ENCODE results near the gene SLC6A9. TPM values are rescaled to one million over a fixed set of nuclear protein-coding genes. Genes with fewer than 3 reads are reported as not detected.
A peak's percentile ranks its signal among the peaks of the same experiment; 100 is the strongest.

Gene SLC6A9
- total RNA-seq, 3 donors from 2014 or later: 21.1 to 52.5 (median 38.1) TPM

DNA sequence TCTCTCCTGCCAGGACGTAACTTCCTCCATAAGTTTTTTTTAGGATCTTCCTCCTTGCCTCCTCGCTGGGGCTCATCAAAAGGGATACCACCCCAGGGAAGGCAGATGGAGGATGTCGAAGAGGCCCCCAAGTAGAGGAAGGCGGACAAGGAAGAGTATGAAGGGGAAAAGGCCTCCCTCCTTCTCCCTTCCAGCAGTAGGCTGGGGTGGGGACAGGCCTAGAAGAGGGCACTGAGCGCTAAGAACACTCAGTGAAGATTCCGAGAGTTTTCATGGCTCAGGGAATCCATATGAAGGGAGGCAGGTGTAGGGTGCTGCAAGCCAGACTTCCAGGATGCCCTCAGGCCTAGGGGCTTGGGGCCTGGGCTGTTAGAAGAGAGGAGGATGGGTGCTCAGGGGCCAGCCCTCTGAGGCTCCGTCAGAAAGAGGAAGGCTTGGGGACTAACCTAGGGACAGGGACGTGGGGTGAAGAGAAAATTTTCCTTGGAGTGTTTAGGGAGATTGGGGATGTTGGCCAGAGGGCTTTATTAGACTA, 1.8 kb upstream of the SLC6A9 start:
- Histone ChIP-seq H3K4me3 (no peak overlapping the region), H3K9me3 (no peaks in the 10 kb centered on the region), H3K4me1 (ENCODE audit: low read depth) (peaks cover 31% of the 10 kb centered on the region), H3K36me3 (ENCODE audit: low read depth) (no peaks in the 10 kb centered on the region)
- ATAC-seq: no peak
- intact Hi-C loops (cut with DNase I, micrococcal nuclease): no loop called here
- DNase-seq: no peak
- TF ChIP-seq, protein P1, sequence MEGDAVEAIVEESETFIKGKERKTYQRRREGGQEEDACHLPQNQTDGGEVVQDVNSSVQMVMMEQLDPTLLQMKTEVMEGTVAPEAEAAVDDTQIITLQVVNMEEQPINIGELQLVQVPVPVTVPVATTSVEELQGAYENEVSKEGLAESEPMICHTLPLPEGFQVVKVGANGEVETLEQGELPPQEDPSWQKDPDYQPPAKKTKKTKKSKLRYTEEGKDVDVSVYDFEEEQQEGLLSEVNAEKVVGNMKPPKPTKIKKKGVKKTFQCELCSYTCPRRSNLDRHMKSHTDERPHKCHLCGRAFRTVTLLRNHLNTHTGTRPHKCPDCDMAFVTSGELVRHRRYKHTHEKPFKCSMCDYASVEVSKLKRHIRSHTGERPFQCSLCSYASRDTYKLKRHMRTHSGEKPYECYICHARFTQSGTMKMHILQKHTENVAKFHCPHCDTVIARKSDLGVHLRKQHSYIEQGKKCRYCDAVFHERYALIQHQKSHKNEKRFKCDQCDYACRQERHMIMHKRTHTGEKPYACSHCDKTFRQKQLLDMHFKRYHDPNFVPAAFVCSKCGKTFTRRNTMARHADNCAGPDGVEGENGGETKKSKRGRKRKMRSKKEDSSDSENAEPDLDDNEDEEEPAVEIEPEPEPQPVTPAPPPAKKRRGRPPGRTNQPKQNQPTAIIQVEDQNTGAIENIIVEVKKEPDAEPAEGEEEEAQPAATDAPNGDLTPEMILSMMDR (IDR thresholded peaks at IDR 0.05): no peak

DNA sequence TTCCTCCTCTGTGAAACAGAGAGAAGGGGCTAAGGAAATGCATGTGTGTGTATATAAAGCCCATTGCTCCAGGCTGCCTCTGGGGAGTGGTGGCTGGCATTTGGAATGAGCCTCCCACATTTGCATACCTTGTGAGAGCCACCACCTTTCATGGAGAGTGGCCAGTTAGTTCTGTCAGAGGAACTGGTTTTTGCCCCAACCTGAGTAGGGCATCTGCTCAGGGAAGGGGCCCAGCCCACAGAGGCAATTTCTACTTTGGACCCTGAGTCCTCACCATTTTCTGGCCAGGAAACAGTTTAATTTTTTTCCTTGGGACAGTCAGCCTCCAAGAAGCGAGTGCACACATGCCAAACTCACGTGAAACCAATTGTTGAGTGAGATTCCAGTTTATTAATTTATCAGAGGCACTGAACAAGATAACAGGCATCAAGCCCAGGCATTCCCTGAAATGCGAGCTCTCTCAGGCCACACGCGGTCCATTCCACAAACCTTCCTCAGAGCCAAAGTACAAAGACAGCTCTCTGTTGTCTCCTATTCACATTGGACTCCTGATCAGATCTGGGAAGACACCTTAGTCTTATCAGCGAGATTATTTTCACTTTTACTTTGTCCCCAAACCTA, 1.0 kb upstream of the SLC6A9 start:
- TF ChIP-seq, protein P1 (IDR thresholded peaks at IDR 0.05): no peak
- no peaks in the 10 kb centered on the region for H3K9me3 ChIP-seq
- no peaks in the 10 kb centered on the region for H3K36me3 ChIP-seq (ENCODE audit: low read depth)
- intact Hi-C loops (cut with DNase I, micrococcal nuclease): no loop called here
- peaks cover 38% of the 10 kb centered on the region for H3K4me1 ChIP-seq (ENCODE audit: low read depth)
- peak; percentile 7 for ATAC-seq
- DNase-seq: peak in 1 of 3 donors; percentile 41
- no peak overlapping the region for H3K4me3 ChIP-seq

DNA sequence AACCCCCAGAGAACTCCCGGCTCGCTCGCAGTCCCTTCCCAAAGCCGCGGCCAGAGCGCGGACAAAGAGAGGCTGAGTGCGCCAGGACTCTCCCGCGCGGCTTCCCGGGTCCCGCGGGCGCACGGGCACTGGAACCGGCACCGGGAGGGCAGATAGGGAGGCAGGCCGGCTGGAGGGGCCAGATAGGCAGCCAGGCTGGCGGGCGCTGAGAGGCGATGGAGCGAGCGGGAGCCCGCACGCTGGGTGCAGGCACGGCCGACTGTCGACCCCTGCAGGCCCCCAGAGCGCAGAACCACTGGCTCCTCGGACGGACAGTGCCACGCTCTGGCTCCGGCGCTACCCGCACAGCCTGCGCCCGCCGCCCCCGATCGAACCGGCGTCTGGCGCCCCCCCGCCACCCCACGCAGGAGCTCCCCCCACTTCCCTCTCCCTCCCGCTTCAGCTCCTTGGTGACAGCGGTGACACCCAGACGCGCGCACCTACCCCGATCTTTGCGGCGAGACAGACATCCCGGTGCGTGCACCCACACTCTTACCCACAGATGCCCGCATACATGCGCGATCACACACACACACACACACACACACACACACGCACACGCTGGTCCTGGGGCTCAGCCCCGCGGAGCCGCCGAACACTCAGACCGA, 534 bp downstream of the SLC6A9 start:
- peaks cover 42% of the 10 kb centered on the region for H3K4me1 ChIP-seq (ENCODE audit: low read depth)

DNA sequence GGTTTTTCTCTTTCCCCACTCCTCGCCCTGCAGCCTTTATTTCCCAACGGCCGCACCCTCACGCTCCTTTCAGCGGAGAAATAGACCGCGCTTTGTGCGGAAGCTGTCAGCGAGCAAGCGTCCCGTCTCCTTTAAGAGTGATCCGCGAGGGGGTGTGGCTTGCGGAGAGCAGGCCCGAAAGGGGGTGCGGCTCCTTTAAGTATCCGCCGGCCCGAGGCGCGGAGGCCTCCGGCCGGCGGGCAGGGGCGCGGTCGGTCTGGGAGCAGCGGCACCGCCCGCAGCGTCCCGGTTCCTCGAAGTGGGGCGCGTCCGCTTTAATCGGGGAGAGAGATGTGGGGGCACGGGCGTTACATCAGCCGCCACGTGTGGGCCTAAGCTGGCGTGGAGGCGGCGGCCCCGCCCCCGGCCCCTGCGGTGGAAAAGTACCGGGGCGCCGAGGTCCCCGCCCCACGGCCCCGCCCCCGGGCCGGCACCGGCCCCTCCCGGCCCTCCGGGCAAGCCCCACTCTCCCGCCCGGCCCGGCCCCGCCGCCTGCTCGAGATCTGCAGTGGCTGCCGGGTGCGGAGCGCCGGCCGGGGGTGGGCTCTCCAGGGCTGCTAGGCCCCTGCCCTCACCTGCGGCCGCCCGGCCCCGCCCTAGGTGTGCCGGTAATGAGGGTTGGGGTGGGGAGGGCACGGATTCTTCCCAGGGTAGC, 1.2 kb downstream of the SLC6A9 start:
- no peaks in the 10 kb centered on the region for H3K9me3 ChIP-seq
- H3K4me1 ChIP-seq (ENCODE audit: low read depth): peaks cover 46% of the 10 kb centered on the region
- H3K4me3 ChIP-seq: peak overlapping the region; percentile 56
- H3K36me3 ChIP-seq (ENCODE audit: low read depth): no peaks in the 10 kb centered on the region
- intact Hi-C loops (cut with DNase I, micrococcal nuclease): no loop called here
- DNase-seq: peak; percentile 94 to 97 (median 95)
- ATAC-seq: peak; percentile 77
- TF ChIP-seq, protein P1 (IDR thresholded peaks at IDR 0.05): no peak

More for the DNA sequence above, 534 bp downstream of the SLC6A9 start:
- peak overlapping the region; percentile 56 for H3K4me3 ChIP-seq
- no peaks in the 10 kb centered on the region for H3K36me3 ChIP-seq (ENCODE audit: low read depth)
- peak; percentile 16 for ATAC-seq
- H3K9me3 ChIP-seq: no peaks in the 10 kb centered on the region
- TF ChIP-seq, protein P1 (IDR thresholded peaks at IDR 0.05): no peak
- peak; percentile 56 to 75 (median 67) for DNase-seq
- intact Hi-C loops (cut with DNase I, micrococcal nuclease): no loop called here

DNA sequence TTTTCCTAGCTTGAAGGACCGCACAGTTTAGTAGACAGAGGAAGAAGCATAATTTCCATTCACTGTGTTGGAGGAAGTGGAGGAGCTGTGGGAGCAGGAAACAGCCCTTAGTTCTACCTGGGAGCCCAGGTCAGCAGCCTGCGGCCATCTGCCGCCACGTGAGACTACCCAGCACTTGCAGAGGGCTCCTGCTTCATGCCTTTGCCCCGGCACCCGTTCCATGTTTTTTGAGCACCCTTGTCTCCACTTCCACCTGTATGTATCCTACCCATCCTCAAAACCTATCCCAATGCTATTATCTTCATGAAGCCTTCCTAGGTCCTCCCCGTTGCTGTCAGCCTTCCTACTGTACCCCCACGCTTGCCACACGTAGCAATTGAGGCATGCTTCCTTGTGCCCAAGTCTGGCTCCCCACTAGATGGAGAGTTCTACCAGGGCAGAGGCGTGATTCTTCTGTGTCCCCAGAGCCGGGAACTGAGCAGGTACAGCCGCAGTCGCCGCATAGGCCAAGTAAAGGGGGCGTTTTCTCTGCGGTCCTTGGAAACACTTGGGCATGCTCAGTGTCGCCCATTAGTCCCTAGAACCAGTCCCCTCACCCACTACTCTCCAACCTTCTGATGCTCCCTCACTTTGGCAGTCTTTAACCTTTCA, 1.9 kb downstream of the SLC6A9 start:
- DNase-seq (peak in 1 of 3 donors; percentile 56), ATAC-seq (no peak)
- Histone ChIP-seq H3K4me1 (ENCODE audit: low read depth) (peaks cover 46% of the 10 kb centered on the region), H3K4me3 (no peak overlapping the region), H3K36me3 (ENCODE audit: low read depth) (no peaks in the 10 kb centered on the region), H3K9me3 (no peaks in the 10 kb centered on the region)
- intact Hi-C loops (cut with DNase I, micrococcal nuclease): no loop called here
- TF ChIP-seq, protein P1 (IDR thresholded peaks at IDR 0.05): no peak
